Transverse colon (tissue), 4 donors: ENCODE results near the gene NPR3. TPM values are rescaled to one million over a fixed set of nuclear protein-coding genes. Genes with fewer than 3 reads are reported as not detected.

Source experiments
- DNase-seq: peaks from one replicate; pipeline ENCODE4 v3.0.0-alpha.2; 2019
- H3K27ac ChIP-seq, 4 donors: fragments of 200-600 bp; sonication (generic); 2 replicates each; pipeline ENCODE4 v1.5.1; 2016 to 2018; ENCODE audit warnings: inconsistent platforms in 4 of 4
- H3K27me3 ChIP-seq: fragments of 200-600 bp; sonication (generic); 2 replicates; pipeline ENCODE4 v1.5.1; 2017; ENCODE audit warnings: inconsistent platforms
- H3K36me3 ChIP-seq, 4 donors: fragments of 200-600 bp; sonication (generic); 2 replicates each; pipeline ENCODE4 v1.5.1; 2017 to 2019; ENCODE audit warnings: inconsistent platforms in 4 of 4
- H3K4me1 ChIP-seq, 4 donors: fragments of 200-600 bp; sonication (generic); 2 replicates each; pipeline ENCODE4 v1.5.1; 2017 to 2020; ENCODE audit warnings: inconsistent platforms in 4 of 4
- H3K4me3 ChIP-seq, 4 donors: fragments of 200-600 bp; sonication (generic); 1 replicate in 1 of 4; 2 replicates in 3 of 4; pipeline versions ENCODE4 v1.5.1 to v1.6.1; 2017 to 2019; ENCODE audit warnings: inconsistent platforms in 4 of 4
- H3K9me3 ChIP-seq, 2 donors: fragments of 200-600 bp; sonication (generic); 2 replicates each; pipeline ENCODE4 v1.5.1; 2017 to 2019; ENCODE audit warnings: inconsistent platforms in 2 of 2
- CTCF ChIP-seq, 5 experiments: fragments of 200-600 bp in 3 of 5; fragments of 450-650 bp in 2 of 5; sonication (generic) in 3 of 5; IDR thresholded peaks; 1 replicate in 2 of 5; 2 replicates in 3 of 5; pipeline ENCODE4 v1.5.1; 2016 to 2017; ENCODE audit warnings: antibody characterized with exemption in 5 of 5, inconsistent platforms in 3 of 5, mild to moderate bottlenecking in 2 of 5, moderate library complexity in 1 of 5
- EP300 ChIP-seq: sonication (generic); formaldehyde crosslinking; IDR thresholded peaks from one replicate; pipeline ENCODE4 v1.6.1; 2017; ENCODE audit warnings: antibody characterized with exemption, low read depth
- POLR2A ChIP-seq: fragments of 450-650 bp; IDR thresholded peaks from one replicate; pipeline ENCODE4 v1.6.1; 2016; ENCODE audit warnings: antibody characterized with exemption, mild to moderate bottlenecking, moderate library complexity
- POLR2AphosphoS5 ChIP-seq, 3 donors: sonication (generic); formaldehyde crosslinking; IDR thresholded peaks; one replicate each; pipeline ENCODE4 v1.6.1; 2016; ENCODE audit warnings: antibody characterized with exemption in 3 of 3
- WGBS, 2 donors: methylation state at CpG; one replicate each; pipeline ENCODE4 v1.1.5; 2018; ENCODE audit warnings: low coverage in 1 of 2; 5-methylcytosine and 5-hydroxymethylcytosine counted together
- in situ Hi-C, 4 donors: fragments of 200-750 bp; cut with MboI; loops; one replicate each; pipeline versions ENCODE4 v1.15.0 to v1.15.1; 2017; ENCODE audit warnings: low sequenced_read_pairs in 3 of 4, low pct_ligation_motif_present in 1 of 4, low pct_unique_long_range_greater_than_20kb in 1 of 4
- intact Hi-C: fragments of 100-400 bp; cut with DNase I; formaldehyde crosslinking; loops from one replicate; pipeline ENCODE4 v1.15.1; 2023; ENCODE audit warnings: low total_unique reads
- total RNA-seq, 4 donors: library from RNA; depleted of rRNA; stranded (reverse); fragments of >200 nt; gene quantifications; one replicate each; pipeline ENCODE4 v1.1.0, GENCODE V29; 2016

Gene NPR3
- total RNA-seq, 4 donors from 2014 or later: 0.60 to 19.8 (median 3.8) TPM

GRCh38 chr5:32780508-32780919, 69.4 kb downstream of the NPR3 start:
- no peaks in the 10 kb centered on the region for H3K27me3 ChIP-seq
- no peak overlapping the region for H3K27ac ChIP-seq
- no peaks in the 10 kb centered on the region for H3K36me3 ChIP-seq
- intact Hi-C loops (no loop called here), in situ Hi-C loops (no loop called here)
- H3K9me3 ChIP-seq: no peaks in the 10 kb centered on the region
- H3K4me1 ChIP-seq: no peaks in the 10 kb centered on the region
- H3K4me3 ChIP-seq: no peak overlapping the region
- WGBS, 2 donors: 77 to 86% methylated on average over 1 to 10 of the region's 10 CpGs
- no peak for DNase-seq
- no peak for TF ChIP-seq CTCF (IDR thresholded peaks at IDR 0.05)
- TF ChIP-seq POLR2AphosphoS5 (IDR thresholded peaks at IDR 0.05): no peak

- H3K4me1 ChIP-seq: no peaks in the 10 kb centered on the region
- no peak overlapping the region for H3K27ac ChIP-seq
- TF ChIP-seq EP300: no peak
- TF ChIP-seq CTCF (IDR thresholded peaks at IDR 0.05): no peak
- no peak for TF ChIP-seq POLR2AphosphoS5 (IDR thresholded peaks at IDR 0.05)
- TF ChIP-seq POLR2A: no peak
- intact Hi-C loops: no loop called here
- in situ Hi-C loops: no loop called here
- WGBS, 2 donors: 92 to 96% methylated on average over 4 of the region's 4 CpGs
- no peaks in the 10 kb centered on the region for H3K36me3 ChIP-seq
- no peaks in the 10 kb centered on the region for H3K27me3 ChIP-seq
- H3K4me3 ChIP-seq: no peak overlapping the region
- no peak for DNase-seq
- no peaks in the 10 kb centered on the region for H3K9me3 ChIP-seq
These were observed 72.5 kb downstream of the NPR3 start for GRCh38 chr5:32783661-32784060.

- Histone ChIP-seq H3K27me3 (no peaks in the 10 kb centered on the region), H3K27ac (no peak overlapping the region), H3K9me3 (no peaks in the 10 kb centered on the region), H3K4me1 (no peaks in the 10 kb centered on the region), H3K36me3 (no peaks in the 10 kb centered on the region), H3K4me3 (no peak overlapping the region)
- WGBS, 2 donors: 71% methylated on average over 3 of the region's 3 CpGs; no CpG with 5 or more reads in 1 of the 2 donors
- in situ Hi-C loops: no loop called here
- intact Hi-C loops: no loop called here
- DNase-seq: no peak
- no peak for TF ChIP-seq POLR2AphosphoS5 (IDR thresholded peaks at IDR 0.05)
- no peak for TF ChIP-seq EP300
- no peak for TF ChIP-seq POLR2A
- no peak for TF ChIP-seq CTCF (IDR thresholded peaks at IDR 0.05)
These were observed 74.6 kb downstream of the NPR3 start for GRCh38 chr5:32785611-32786254.

- intact Hi-C loops: no loop called here
- WGBS, 2 donors: 77 to 80% methylated on average over 4 of the region's 4 CpGs
- Histone ChIP-seq H3K4me3 (no peak overlapping the region), H3K36me3 (no peaks in the 10 kb centered on the region), H3K27ac (no peak overlapping the region), H3K4me1 (no peaks in the 10 kb centered on the region), H3K27me3 (no peaks in the 10 kb centered on the region), H3K9me3 (no peaks in the 10 kb centered on the region)
- in situ Hi-C loops: no loop called here
- TF ChIP-seq EP300 (no peak), POLR2AphosphoS5 (IDR thresholded peaks at IDR 0.05) (no peak), CTCF (IDR thresholded peaks at IDR 0.05) (no peak), POLR2A (no peak)
- DNase-seq: no peak
These were observed 75.2 kb downstream of the NPR3 start for GRCh38 chr5:32786311-32786710.
